A549 (cell line): ENCODE data around the gene RHOF.

ENCODE experiments used
- CEBPB ChIP-seq, 2 experiments: fragments of >200 bp in 1 of 2; sonication (Bioruptor Twin) in 1 of 2; formaldehyde crosslinking in 1 of 2; IDR thresholded peaks; 2 replicates each; pipeline ENCODE4 v1.6.1; 2012 to 2016
- CHD4 ChIP-seq: fragments of 200-600 bp; sonication (generic); IDR thresholded peaks from 2 replicates; pipeline ENCODE4 v1.6.1; 2016; ENCODE audit warnings: antibody characterized with exemption, mild to moderate bottlenecking, borderline replicate concordance
- CTCF ChIP-seq: fragments of >200 bp; sonication (Bioruptor Twin); formaldehyde crosslinking; IDR thresholded peaks from 3 replicates; pipeline ENCODE4 v1.5.1; 2016
- ESRRA ChIP-seq: fragments of 150-350 bp; IDR thresholded peaks from 2 replicates; pipeline ENCODE4 v1.6.1; 2014; ENCODE audit warnings: mild to moderate bottlenecking, low read length, borderline replicate concordance
- KDM5A ChIP-seq: fragments of 200-600 bp; sonication (generic); IDR thresholded peaks from 2 replicates; pipeline ENCODE4 v1.6.1; 2016; ENCODE audit warnings: antibody characterized with exemption, mild to moderate bottlenecking
- POLR2A ChIP-seq: IDR thresholded peaks from 2 replicates; pipeline ENCODE4 v1.6.1; 2012; ENCODE audit warnings: mild to moderate bottlenecking, low read length
- TF ChIP-seq, protein P1 (sequence below): IDR thresholded peaks from 2 replicates; pipeline ENCODE4 v1.6.1; 2012

DNA sequence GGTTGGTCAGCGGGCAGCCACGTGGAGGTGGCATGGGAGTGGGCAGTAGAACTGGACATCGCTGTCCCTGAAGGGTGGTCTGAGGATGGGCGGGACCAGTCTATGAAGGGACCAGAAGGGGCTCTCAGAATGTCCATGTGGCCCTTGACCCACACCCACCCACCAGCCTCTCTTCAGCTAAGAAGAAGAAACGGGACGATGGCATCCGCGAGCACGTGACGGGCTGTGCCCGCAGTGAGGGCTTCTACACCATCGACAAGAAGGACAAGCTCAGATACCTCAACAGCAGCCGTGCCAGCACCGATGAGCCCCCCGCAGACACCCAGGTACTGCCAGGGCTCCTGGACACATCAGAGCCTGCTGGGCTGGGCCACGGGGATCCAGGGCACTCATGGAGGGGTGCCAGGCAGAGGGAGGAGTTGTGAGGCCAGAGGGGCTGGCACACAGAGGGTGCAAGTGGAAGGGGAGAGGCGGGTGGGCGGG, 31.6 kb upstream of the RHOF start:
- TF ChIP-seq CTCF (no peak), ESRRA (no peak), POLR2A (no peak), CEBPB (IDR thresholded peaks at IDR 0.05) (no peak), CHD4 (no peak), KDM5A (no peak)
- TF ChIP-seq, protein P1, sequence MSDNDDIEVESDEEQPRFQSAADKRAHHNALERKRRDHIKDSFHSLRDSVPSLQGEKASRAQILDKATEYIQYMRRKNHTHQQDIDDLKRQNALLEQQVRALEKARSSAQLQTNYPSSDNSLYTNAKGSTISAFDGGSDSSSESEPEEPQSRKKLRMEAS = no peak
